Measurements from ENCODE around the gene MICAL2. TPM values are rescaled to one million over a fixed set of nuclear protein-coding genes. Genes with fewer than 3 reads are reported as not detected.

Gene MICAL2
- total RNA-seq, 1 experiment from 2014 or later = 191 TPM

DNA sequence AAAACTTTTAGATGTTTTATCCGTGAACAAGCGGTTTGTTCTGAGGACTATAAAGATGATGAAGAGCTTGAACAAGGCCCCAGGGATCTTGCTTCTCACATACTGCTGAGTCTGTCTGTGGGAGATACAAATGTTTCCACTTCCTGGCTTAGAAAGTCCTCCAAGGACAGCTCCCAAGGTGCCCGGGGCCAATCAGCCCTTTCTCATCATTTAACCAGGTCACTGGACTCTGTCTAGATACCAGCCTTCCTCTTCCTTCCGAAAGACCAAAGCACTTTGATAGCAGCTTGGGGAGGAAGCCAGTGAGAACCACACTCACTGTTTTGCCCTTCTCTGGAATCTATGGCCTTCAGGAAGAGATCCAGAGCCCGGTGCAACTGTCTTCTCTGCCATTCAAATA is 4.3 kb upstream of the MICAL2 start:
- no peaks in the 10 kb centered on the region for H3K9me3 Mint-ChIP-seq (ENCODE audit: low read depth, unreplicated experiment)
- no peaks in the 10 kb centered on the region for H3K27me3 Mint-ChIP-seq (ENCODE audit: unreplicated experiment)
- H3K27ac Mint-ChIP-seq (ENCODE audit: unreplicated experiment) = no peak overlapping the region
- intact Hi-C loops (cut with micrococcal nuclease; ENCODE audit: unreplicated experiment) = no loop called here
- H3K36me3 Mint-ChIP-seq (ENCODE audit: insufficient read depth, unreplicated experiment) = peaks cover 16% of the 10 kb centered on the region
- peaks cover 25% of the 10 kb centered on the region for H3K4me1 Mint-ChIP-seq (ENCODE audit: low read depth, unreplicated experiment)
- H3K4me3 Mint-ChIP-seq (ENCODE audit: low read depth, unreplicated experiment) = no peak overlapping the region
- DNase-seq = no peak
- BruUV-seq (replicated peaks) = no TSS peak
- TF ChIP-seq CTCF (IDR thresholded peaks at IDR 0.05; ENCODE audit: unreplicated experiment) = no peak
- CTCF ChIA-PET = no interaction called here

DNA sequence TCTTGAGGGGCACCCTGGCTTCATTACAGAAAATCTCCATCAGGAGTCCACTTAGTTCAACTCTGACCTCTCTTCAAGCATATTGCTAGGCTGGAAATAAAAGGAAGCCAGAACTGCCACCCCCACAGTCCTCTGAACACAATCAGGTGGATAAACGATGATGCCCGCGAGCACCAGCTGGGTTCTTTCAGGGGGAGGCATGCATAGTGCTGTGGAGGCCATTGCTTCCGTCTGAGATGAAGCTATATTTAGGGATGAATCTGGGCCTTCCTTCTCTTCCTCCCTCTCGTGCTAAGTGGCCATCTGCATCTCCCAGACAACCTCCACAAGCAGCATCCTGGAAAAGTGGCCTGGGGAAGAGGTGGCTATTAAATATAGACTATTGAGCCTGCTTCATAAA is 3.9 kb upstream of the MICAL2 start:
- H3K27me3 Mint-ChIP-seq (ENCODE audit: unreplicated experiment) = no peaks in the 10 kb centered on the region
- H3K27ac Mint-ChIP-seq (ENCODE audit: unreplicated experiment) = no peak overlapping the region
- H3K9me3 Mint-ChIP-seq (ENCODE audit: low read depth, unreplicated experiment) = no peaks in the 10 kb centered on the region
- DNase-seq = no peak
- peaks cover 25% of the 10 kb centered on the region for H3K4me1 Mint-ChIP-seq (ENCODE audit: low read depth, unreplicated experiment)
- H3K36me3 Mint-ChIP-seq (ENCODE audit: insufficient read depth, unreplicated experiment) = peaks cover 20% of the 10 kb centered on the region
- intact Hi-C loops (cut with micrococcal nuclease; ENCODE audit: unreplicated experiment) = no loop called here
- CTCF ChIA-PET = no interaction called here
- no TSS peak for BruUV-seq (replicated peaks)
- TF ChIP-seq CTCF (IDR thresholded peaks at IDR 0.05; ENCODE audit: unreplicated experiment) = no peak
- H3K4me3 Mint-ChIP-seq (ENCODE audit: low read depth, unreplicated experiment) = no peak overlapping the region

- peak overlapping the region; percentile 85 for H3K4me3 Mint-ChIP-seq (ENCODE audit: low read depth, unreplicated experiment)
- H3K36me3 Mint-ChIP-seq (ENCODE audit: insufficient read depth, unreplicated experiment) = peaks cover 34% of the 10 kb centered on the region
- H3K9me3 Mint-ChIP-seq (ENCODE audit: low read depth, unreplicated experiment) = no peaks in the 10 kb centered on the region
- peak overlapping the region; percentile 77 for H3K27ac Mint-ChIP-seq (ENCODE audit: unreplicated experiment)
- intact Hi-C loops (cut with micrococcal nuclease; ENCODE audit: unreplicated experiment) = no loop called here
- no peak for DNase-seq
- BruUV-seq (replicated peaks) = no TSS peak
- CTCF ChIA-PET = interaction anchor here (0.7 to 1.9 kb wide), 4 partner anchors 16 to 61 kb away, joined by 3 to 10 read pairs (median 4); no protein-coding TSS in a partner anchor
- no peaks in the 10 kb centered on the region for H3K27me3 Mint-ChIP-seq (ENCODE audit: unreplicated experiment)
- TF ChIP-seq CTCF (IDR thresholded peaks at IDR 0.05; ENCODE audit: unreplicated experiment) = no peak
- peaks cover 37% of the 10 kb centered on the region for H3K4me1 Mint-ChIP-seq (ENCODE audit: low read depth, unreplicated experiment)
Measured at GRCh38 chr11:12108875-12109453, 1.4 kb upstream of the MICAL2 start.

DNA sequence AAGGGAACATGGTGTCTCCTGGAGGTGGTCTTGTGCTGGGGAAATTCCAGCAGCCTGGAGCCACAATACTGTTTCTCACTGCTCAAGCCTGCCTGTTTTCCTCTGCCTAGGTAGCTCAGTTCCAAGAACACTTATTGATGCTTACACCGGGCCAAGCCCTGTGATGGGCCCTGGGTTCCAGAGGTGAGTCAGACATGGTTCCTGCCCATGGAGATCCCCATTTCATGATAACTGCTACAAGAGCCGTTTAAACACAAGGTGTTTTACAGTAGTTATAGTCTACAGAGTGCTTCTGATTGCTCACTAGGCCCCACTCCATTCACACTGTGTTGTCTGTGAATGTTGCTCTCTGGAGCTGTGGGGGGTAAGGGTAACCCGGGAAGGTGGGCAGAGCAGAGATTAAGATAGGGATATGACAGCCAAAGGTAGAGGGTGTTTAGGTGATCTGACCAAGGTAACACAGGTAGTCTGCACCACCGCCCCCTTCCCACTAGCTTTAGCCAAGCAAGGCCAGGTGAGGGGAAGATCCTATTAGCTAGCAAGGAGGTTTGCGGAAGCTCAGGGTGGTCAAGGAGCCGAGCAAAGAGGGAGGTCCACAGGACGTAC is 696 bp upstream of the MICAL2 start:
- DNase-seq = no peak
- TSS peak; percentile 86 for BruUV-seq (replicated peaks)
- TF ChIP-seq CTCF (IDR thresholded peaks at IDR 0.05; ENCODE audit: unreplicated experiment) = no peak
- intact Hi-C loops (cut with micrococcal nuclease; ENCODE audit: unreplicated experiment) = loop anchor here (2.0 to 10.0 kb wide), 2 partner anchors 19 to 105 kb away; no protein-coding TSS in a partner anchor
- Mint-ChIP-seq H3K27me3 (ENCODE audit: unreplicated experiment) (no peaks in the 10 kb centered on the region), H3K4me3 (ENCODE audit: low read depth, unreplicated experiment) (peak overlapping the region; percentile 85), H3K27ac (ENCODE audit: unreplicated experiment) (peak overlapping the region; percentile 77), H3K36me3 (ENCODE audit: insufficient read depth, unreplicated experiment) (peaks cover 35% of the 10 kb centered on the region), H3K4me1 (ENCODE audit: low read depth, unreplicated experiment) (peaks cover 42% of the 10 kb centered on the region), H3K9me3 (ENCODE audit: low read depth, unreplicated experiment) (no peaks in the 10 kb centered on the region)
- CTCF ChIA-PET = interaction anchor here (0.6 to 1.9 kb wide), 5 partner anchors 23 to 1317 kb away, joined by 3 to 10 read pairs (median 4); no protein-coding TSS in a partner anchor
